DMS153 treated with DMSO at 0.1 percent for 48 hours (cell line): ENCODE data around the gene CEP250.
"Not testable (repeated sequence)": the region's sequence is repeated elsewhere in the genome, so short reads cannot be mapped to it uniquely, and the experiment has no call there.

Experiments used
- DNase-seq: peaks from one replicate; lab custom pipeline; 2025; ENCODE audit not compliant: unreplicated experiment; lab: John Stamatoyannopoulos, UW

Gene CEP250

GRCh38 chr20:35523298-35523888 lies 68.0 kb downstream of the CEP250 start:
- no peak for DNase-seq

DNA sequence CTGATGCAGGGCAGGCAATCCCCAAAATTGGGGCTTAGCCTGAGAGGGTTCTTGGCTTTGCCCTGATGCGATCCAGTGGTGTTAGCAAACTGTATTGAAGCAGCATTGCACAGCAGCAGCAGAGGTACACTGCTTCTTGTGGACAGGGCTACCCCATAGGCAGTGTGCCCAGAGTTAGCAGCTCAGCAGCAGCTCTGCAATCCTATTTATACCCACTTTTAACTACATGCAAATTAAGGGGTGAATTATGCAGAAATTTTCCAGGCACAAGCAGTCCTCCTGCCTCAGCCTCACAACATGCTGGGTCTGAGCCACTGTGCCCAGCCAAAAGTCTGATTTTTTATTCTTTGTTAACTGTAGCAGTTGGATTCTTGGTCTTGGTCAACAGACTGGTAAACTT lies 70.2 kb downstream of the CEP250 start:
- DNase-seq = no peak

GRCh38 chr20:35527122-35527769 lies 71.8 kb downstream of the CEP250 start:
- DNase-seq = no peak

GRCh38 chr20:35529552-35529951 lies 74.2 kb downstream of the CEP250 start, which contains the start of gene C20orf173:
Gene C20orf173, minus strand, starts transcription at chr20:35529652. Its CDS starts 279 bp downstream, at chr20:35529373.
- DNase-seq = no peak

- DNase-seq = peak; percentile 93
Observed at GRCh38 chr20:35539756-35540212, 84.4 kb downstream of the CEP250 start.

GRCh38 chr20:35541118-35541782 lies 85.9 kb downstream of the CEP250 start:
- no peak for DNase-seq

DNA sequence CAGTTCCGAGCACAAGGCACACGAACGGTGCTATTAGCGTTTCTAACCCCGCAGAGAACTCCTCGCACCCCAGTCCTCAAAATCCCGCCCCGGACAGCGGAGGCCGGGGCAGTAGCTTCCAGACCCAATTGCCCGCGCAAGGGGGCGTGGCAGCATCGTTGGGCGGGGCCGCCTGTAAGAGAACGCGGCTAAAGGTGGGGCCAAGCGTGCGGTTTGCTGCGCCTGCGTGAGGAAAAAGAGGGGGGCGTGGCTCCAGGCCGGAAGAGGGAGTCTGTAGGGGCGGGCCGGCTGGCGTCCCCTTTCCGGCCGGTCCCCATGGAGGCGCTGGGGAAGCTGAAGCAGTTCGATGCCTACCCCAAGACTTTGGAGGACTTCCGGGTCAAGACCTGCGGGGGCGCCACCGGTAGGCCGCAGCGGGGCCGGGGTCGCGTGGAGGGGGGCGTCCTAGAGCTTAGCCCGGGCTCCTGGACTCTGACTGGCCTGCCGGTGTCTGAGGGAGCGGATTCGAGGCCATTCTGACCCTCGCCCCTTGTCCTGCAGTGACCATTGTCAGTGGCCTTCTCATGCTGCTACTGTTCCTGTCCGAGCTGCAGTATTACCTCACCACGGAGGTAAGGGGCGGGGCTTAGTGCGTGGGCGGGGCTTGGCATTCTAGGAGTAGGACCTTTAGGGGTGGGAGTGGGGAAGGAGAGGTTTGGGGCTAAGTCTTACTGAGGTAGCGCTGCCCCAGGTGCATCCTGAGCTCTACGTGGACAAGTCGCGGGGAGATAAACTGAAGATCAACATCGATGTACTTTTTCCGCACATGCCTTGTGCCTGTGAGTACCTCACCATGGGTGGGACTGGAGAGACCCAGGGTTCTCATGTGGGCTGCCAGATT lies 86.6 kb downstream of the CEP250 start, which contains the start of gene ERGIC3:
Gene ERGIC3, plus strand, starts transcription at position 296 of the 880 bp plus-strand sequence. Its CDS starts 20 bp downstream, at position 316.
- DNase-seq = peak; percentile 95

- no peak for DNase-seq
Observed at GRCh38 chr20:35542990-35543389, 87.6 kb downstream of the CEP250 start.

DNA sequence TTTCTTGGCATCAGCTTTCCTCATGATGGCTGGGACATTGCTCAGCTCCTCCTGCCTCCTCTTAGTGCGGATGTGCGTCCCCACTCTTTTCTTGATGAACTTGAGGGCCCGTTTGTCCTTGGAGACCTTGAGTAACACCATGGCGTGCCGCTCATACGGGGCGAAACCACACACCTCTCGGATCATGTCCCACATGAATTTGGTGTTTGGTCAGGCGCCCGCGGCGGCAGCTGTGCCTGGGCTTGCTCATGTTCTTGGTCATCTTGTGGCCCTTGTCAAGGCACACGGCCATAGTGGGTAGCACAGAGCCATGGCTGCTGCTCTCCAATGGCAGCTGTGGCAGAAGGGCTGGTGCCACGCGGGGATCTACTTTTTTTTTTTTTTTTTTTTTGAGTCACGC lies 89.0 kb downstream of the CEP250 start:
- DNase-seq = no peak

- DNase-seq = not testable (repeated sequence)
Observed at GRCh38 chr20:35544941-35545340, 89.5 kb downstream of the CEP250 start.

GRCh38 chr20:35546127-35546526 lies 90.7 kb downstream of the CEP250 start:
- no peak for DNase-seq

GRCh38 chr20:35547329-35547728 lies 91.9 kb downstream of the CEP250 start:
- DNase-seq = no peak

GRCh38 chr20:35551503-35551902 lies 96.1 kb downstream of the CEP250 start:
- no peak for DNase-seq

DNA sequence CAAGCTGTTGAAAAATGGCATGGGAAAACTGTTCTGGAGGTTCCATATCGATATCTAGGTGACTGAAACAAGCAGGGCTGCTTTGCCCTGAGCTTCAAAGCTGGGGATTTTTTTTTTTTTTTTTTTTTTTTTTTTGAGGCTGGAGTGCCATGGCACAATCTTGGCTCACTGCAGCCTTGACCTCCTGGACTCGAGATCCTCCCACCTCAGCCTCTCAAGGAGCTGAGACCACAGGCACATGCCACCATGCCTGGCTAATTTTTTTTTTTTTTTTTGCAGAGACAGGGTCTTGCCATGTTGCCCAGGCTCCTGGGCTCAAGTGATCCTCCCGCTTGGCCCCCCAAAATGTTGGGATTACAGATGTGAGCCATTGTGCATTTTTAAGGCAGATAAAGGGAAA lies 97.5 kb downstream of the CEP250 start:
- no peak for DNase-seq

DNA sequence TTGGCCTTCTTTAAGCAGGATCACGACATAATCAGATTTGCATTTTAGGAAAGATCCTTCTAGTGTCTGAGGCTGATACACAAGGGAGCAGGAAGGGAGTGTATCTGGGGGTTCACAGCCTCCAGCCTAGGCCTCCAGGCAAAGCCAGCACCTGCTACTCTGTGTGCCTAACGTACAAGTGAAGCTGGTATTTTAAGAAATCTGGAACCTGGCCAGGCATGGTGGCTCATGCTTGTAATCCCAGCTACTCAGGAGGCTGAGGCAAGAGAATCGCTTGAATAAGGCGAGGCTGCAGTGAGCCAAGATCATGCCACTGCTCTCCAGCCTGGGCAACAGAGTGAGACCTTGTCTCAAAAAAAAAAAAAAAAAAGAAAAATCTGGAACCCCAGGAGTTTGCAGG lies 100.1 kb downstream of the CEP250 start:
- DNase-seq = not testable (repeated sequence)

DNA sequence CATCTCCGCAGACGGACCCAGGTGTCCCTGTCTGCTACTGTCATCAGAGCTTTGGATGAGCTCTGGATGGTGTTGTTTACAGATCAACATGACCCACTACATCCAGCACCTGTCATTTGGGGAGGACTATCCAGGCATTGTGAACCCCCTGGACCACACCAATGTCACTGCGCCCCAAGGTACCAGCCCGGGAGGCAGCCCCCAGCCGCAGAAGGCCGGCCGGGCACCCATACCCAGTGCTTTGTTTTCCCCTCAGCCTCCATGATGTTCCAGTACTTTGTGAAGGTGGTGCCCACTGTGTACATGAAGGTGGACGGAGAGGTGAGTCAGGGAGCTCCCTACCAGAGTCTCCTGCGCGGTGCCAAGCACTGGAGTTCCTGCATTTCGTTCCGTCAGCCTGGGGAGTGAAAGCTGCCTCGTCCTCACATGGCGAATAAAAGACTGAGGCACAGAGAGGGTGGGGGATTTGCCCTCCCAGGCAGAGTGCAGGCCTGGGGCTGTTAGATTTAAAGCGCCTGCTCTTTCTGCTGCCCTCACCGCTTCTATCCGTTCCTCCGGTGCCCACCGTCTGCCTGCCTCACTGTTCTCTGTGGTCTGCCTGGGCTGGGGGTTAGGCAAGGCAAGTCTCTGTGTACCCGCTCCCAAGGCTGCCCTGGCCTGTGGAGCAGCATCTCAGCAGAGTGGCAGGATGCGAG lies 100.7 kb downstream of the CEP250 start:
- no peak for DNase-seq

DNA sequence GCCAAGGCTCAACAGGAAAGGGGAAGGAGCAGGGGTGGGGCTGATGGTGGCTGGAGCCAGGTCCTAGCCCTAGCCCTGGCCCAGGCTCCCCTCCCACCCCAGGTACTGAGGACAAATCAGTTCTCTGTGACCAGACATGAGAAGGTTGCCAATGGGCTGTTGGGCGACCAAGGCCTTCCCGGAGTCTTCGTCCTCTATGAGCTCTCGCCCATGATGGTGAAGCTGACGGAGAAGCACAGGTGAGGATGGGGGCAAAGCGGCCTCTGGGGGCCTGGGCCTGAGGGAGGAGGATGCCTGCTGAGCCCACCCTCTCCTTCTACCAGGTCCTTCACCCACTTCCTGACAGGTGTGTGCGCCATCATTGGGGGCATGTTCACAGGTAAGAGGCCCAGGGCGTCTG lies 101.5 kb downstream of the CEP250 start:
- DNase-seq = no peak

DNA sequence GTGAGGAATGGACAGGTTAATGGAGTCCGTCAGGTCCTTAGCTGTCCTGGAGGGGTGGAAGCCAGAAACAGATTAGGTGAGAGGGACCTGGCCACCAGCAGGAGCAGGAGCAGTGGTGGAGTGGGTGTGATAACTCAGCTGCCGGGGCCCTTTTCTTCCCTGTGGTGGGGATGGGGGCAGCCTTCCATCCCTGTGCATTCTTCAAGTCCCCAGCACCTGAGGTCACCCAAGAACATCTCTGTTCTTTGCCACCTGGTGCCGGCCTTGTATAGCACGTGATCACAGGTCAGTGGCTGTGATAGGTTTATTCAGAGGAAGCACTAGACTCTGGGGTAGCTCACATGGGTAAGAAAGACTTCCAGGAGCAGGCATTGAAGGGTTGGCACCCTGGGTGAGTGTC lies 103.1 kb downstream of the CEP250 start:
- DNase-seq = no peak

DNA sequence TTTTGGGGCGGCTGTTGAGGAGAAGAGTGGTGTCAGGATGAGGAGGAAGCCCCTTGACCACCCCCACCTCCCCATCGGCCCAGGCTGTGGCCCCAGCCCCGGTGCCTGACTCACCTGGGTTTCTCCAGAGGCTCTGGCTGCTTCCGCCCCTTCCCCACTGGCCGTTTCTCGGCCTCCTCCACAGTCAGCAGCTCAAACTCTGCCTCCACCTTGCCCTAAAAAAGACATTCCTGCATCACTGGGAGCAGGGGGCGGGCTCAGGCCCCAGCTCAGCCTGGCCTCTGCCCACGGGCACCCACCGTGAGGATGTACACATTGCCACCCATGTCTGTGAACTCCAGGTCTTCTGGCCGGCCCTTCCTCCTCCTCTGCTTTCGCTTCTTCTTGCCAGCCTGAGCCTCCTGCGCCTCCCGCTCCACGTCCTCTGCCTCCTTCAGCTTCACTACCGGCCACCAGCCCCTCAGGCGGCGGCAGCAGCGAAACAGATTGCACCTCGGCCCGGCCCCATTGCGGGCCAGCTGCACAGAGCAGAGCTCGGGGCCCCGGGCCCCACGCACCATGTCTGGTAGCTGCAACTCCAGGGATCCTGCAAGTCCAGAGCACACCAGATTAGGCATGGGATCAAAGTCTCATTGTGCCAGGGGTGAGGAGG lies 103.8 kb downstream of the CEP250 start:
- DNase-seq = no peak

DNA sequence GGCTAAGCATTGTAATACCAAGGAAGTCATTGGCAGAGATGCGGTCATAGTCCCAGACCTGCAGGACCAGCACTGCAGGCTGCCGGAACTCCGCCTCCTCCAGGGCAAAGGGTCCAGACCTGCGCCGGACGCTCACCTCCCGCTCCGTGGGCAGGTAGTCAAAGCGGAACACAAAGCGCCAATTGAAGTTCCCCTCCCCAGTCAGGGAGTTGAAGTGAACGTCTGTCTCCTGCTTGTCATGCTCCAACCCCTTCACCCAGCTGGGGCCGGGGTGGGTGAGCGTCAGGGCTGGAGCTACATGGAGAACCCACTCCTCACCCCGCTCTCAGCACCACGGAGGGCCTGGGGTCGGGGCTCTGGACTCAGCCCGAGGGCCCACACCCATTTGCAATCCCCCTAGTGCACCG lies 104.7 kb downstream of the CEP250 start:
- no peak for DNase-seq
